ES-I3 (cell line): Measurements from ENCODE around the gene CDC27.
"Not testable (repeated sequence)": the region's sequence is repeated elsewhere in the genome, so short reads cannot be mapped to it uniquely, and the experiment has no call there.

Experiments used
- H3K36me3 ChIP-seq: 2 replicates; pipeline ENCODE4 v1.6.1; 2013; ENCODE audit warnings: mild to moderate bottlenecking, low read length, control low read depth, moderate library complexity; ENCODE audit not compliant: insufficient read depth
- H3K4me1 ChIP-seq: 2 replicates; pipeline ENCODE4 v1.6.1; 2013; ENCODE audit warnings: mild to moderate bottlenecking, control low read depth, low read length; ENCODE audit not compliant: insufficient read depth
- H3K9ac ChIP-seq: 2 replicates; pipeline ENCODE4 v1.6.1; 2013; ENCODE audit warnings: low read depth, mild to moderate bottlenecking, low read length, moderate library complexity
- H3K9me3 ChIP-seq: 2 replicates; pipeline ENCODE4 v1.6.1; 2013; ENCODE audit warnings: mild to moderate bottlenecking, low read length, moderate library complexity; ENCODE audit not compliant: control insufficient read depth, insufficient read depth

Gene CDC27

DNA sequence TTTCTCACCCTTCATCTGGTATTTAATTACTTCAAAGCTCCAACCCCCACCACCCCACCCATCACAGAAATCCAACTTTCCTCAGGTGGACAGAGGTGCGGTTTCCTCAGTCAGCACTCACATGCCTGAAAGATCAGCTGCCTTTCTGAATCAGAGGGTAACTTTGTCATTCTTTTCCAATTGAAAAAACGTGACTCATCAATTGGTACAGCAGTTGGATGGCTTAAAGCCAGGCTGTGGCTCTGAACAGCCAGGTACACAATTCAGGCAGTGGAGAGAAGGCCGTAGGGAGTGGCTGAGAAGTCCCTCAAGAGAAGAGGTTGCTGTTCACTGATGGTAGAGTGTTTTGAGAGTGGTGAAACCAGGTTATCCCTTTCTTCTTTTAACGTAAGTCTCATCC lies 118.8 kb downstream of the CDC27 start:
- not testable (repeated sequence) for H3K9me3 ChIP-seq, H3K36me3 ChIP-seq, H3K9ac ChIP-seq, H3K4me1 ChIP-seq
